Transverse colon (tissue), 4 donors: ENCODE results near the gene NACA2. TPM values are rescaled to one million over a fixed set of nuclear protein-coding genes. Genes with fewer than 3 reads are reported as not detected.

Source experiments
- DNase-seq: peaks from one replicate; pipeline ENCODE4 v3.0.0-alpha.2; 2019
- H3K27ac ChIP-seq, 4 donors: fragments of 200-600 bp; sonication (generic); 2 replicates each; pipeline ENCODE4 v1.5.1; 2016 to 2018; ENCODE audit warnings: inconsistent platforms in 4 of 4
- H3K27me3 ChIP-seq: fragments of 200-600 bp; sonication (generic); 2 replicates; pipeline ENCODE4 v1.5.1; 2017; ENCODE audit warnings: inconsistent platforms
- H3K36me3 ChIP-seq, 4 donors: fragments of 200-600 bp; sonication (generic); 2 replicates each; pipeline ENCODE4 v1.5.1; 2017 to 2019; ENCODE audit warnings: inconsistent platforms in 4 of 4
- H3K4me1 ChIP-seq, 4 donors: fragments of 200-600 bp; sonication (generic); 2 replicates each; pipeline ENCODE4 v1.5.1; 2017 to 2020; ENCODE audit warnings: inconsistent platforms in 4 of 4
- H3K4me3 ChIP-seq, 4 donors: fragments of 200-600 bp; sonication (generic); 1 replicate in 1 of 4; 2 replicates in 3 of 4; pipeline versions ENCODE4 v1.5.1 to v1.6.1; 2017 to 2019; ENCODE audit warnings: inconsistent platforms in 4 of 4
- H3K9me3 ChIP-seq, 2 donors: fragments of 200-600 bp; sonication (generic); 2 replicates each; pipeline ENCODE4 v1.5.1; 2017 to 2019; ENCODE audit warnings: inconsistent platforms in 2 of 2
- EP300 ChIP-seq: sonication (generic); formaldehyde crosslinking; IDR thresholded peaks from one replicate; pipeline ENCODE4 v1.6.1; 2017; ENCODE audit warnings: antibody characterized with exemption, low read depth
- POLR2A ChIP-seq: fragments of 450-650 bp; IDR thresholded peaks from one replicate; pipeline ENCODE4 v1.6.1; 2016; ENCODE audit warnings: antibody characterized with exemption, mild to moderate bottlenecking, moderate library complexity
- POLR2AphosphoS5 ChIP-seq, 3 donors: sonication (generic); formaldehyde crosslinking; IDR thresholded peaks; one replicate each; pipeline ENCODE4 v1.6.1; 2016; ENCODE audit warnings: antibody characterized with exemption in 3 of 3
- WGBS, 2 donors: methylation state at CpG; one replicate each; pipeline ENCODE4 v1.1.5; 2018; ENCODE audit warnings: low coverage in 1 of 2; 5-methylcytosine and 5-hydroxymethylcytosine counted together
- in situ Hi-C, 4 donors: fragments of 200-750 bp; cut with MboI; loops; one replicate each; pipeline versions ENCODE4 v1.15.0 to v1.15.1; 2017; ENCODE audit warnings: low sequenced_read_pairs in 3 of 4, low pct_ligation_motif_present in 1 of 4, low pct_unique_long_range_greater_than_20kb in 1 of 4
- intact Hi-C: fragments of 100-400 bp; cut with DNase I; formaldehyde crosslinking; loops from one replicate; pipeline ENCODE4 v1.15.1; 2023; ENCODE audit warnings: low total_unique reads
- total RNA-seq, 4 donors: library from RNA; depleted of rRNA; stranded (reverse); fragments of >200 nt; gene quantifications; one replicate each; pipeline ENCODE4 v1.1.0, GENCODE V29; 2016
- TF ChIP-seq, protein P1 (sequence below), 5 experiments: fragments of 200-600 bp in 3 of 5; fragments of 450-650 bp in 2 of 5; sonication (generic) in 3 of 5; IDR thresholded peaks; 1 replicate in 2 of 5; 2 replicates in 3 of 5; pipeline ENCODE4 v1.5.1; 2016 to 2017; ENCODE audit warnings: antibody characterized with exemption in 5 of 5, inconsistent platforms in 3 of 5, mild to moderate bottlenecking in 2 of 5, moderate library complexity in 1 of 5

NACA2 gene
- total RNA-seq, 4 donors from 2014 or later, result not detected

GRCh38 chr17:61618950-61619349 is 27.9 kb upstream of the NACA2 start:
- Histone ChIP-seq H3K4me3 (no peak overlapping the region), H3K27me3 (no peaks in the 10 kb centered on the region), H3K4me1 (no peaks in the 10 kb centered on the region), H3K27ac (no peak overlapping the region), H3K9me3 (peaks cover 9 to 12% of the 10 kb centered on the region in 2 donors), H3K36me3 (no peaks in the 10 kb centered on the region)
- in situ Hi-C loops, result no loop called here
- intact Hi-C loops, result loop anchor here (10.0 kb wide), 2 partner anchors 476 to 1944 kb away; no protein-coding TSS in a partner anchor
- no peak for DNase-seq
- WGBS, 2 donors, result 60 to 86% methylated on average over 1 of the region's 1 CpG
- TF ChIP-seq EP300 (no peak), POLR2AphosphoS5 (IDR thresholded peaks at IDR 0.05) (no peak), POLR2A (no peak)
- TF ChIP-seq, protein P1, sequence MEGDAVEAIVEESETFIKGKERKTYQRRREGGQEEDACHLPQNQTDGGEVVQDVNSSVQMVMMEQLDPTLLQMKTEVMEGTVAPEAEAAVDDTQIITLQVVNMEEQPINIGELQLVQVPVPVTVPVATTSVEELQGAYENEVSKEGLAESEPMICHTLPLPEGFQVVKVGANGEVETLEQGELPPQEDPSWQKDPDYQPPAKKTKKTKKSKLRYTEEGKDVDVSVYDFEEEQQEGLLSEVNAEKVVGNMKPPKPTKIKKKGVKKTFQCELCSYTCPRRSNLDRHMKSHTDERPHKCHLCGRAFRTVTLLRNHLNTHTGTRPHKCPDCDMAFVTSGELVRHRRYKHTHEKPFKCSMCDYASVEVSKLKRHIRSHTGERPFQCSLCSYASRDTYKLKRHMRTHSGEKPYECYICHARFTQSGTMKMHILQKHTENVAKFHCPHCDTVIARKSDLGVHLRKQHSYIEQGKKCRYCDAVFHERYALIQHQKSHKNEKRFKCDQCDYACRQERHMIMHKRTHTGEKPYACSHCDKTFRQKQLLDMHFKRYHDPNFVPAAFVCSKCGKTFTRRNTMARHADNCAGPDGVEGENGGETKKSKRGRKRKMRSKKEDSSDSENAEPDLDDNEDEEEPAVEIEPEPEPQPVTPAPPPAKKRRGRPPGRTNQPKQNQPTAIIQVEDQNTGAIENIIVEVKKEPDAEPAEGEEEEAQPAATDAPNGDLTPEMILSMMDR (IDR thresholded peaks at IDR 0.05), result no peak

DNA sequence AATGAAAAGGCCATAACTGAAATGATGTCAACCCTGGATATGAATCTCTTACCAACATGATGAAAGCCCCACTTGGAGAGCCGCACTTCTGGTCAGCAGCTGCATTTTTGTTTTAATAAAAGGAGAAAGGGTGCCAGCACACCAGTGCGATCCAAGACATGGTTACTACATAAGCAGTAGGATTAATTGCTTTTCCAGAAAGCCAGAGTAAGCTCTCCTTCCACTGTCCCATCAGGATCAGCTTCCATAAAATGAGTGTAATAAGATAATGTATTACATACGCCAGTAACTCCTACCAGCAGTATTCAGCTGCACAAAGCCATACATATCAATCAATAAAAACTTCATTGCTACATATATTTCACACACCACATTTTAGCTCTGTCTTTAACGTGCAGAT is 26.3 kb upstream of the NACA2 start:
- intact Hi-C loops, result loop anchor here (10.0 kb wide), 2 partner anchors 477 to 1943 kb away; no protein-coding TSS in a partner anchor
- WGBS, 2 donors, result 43 to 64% methylated on average over 3 to 4 of the region's 4 CpGs
- H3K4me3 ChIP-seq, result no peak overlapping the region

GRCh38 chr17:61616783-61617182 is 25.8 kb upstream of the NACA2 start:
- TF ChIP-seq POLR2AphosphoS5 (IDR thresholded peaks at IDR 0.05) (no peak), EP300 (no peak), POLR2A (no peak)
- TF ChIP-seq, protein P1 (IDR thresholded peaks at IDR 0.05), result no peak
- H3K4me3 ChIP-seq, result no peak overlapping the region
- no peak for DNase-seq
- 13 to 74% methylated on average over 1 of the region's 1 CpG for whole genome bisulfite sequencing, 2 donors
- peaks cover 9 to 12% of the 10 kb centered on the region in 2 donors for H3K9me3 ChIP-seq
- no peaks in the 10 kb centered on the region for H3K27me3 ChIP-seq
- no peaks in the 10 kb centered on the region for H3K36me3 ChIP-seq
- no peaks in the 10 kb centered on the region for H3K4me1 ChIP-seq
- intact Hi-C loops, result loop anchor here (10.0 kb wide), 2 partner anchors 478 to 1942 kb away; no protein-coding TSS in a partner anchor
- in situ Hi-C loops, result no loop called here
- H3K27ac ChIP-seq, result no peak overlapping the region

More for the DNA sequence above, 26.3 kb upstream of the NACA2 start:
- Histone ChIP-seq H3K4me1 (no peaks in the 10 kb centered on the region), H3K27me3 (no peaks in the 10 kb centered on the region), H3K9me3 (peaks cover 9 to 12% of the 10 kb centered on the region in 2 donors), H3K36me3 (no peaks in the 10 kb centered on the region), H3K27ac (no peak overlapping the region)
- no peak for DNase-seq
- TF ChIP-seq POLR2AphosphoS5 (IDR thresholded peaks at IDR 0.05) (no peak), EP300 (no peak), POLR2A (no peak)
- TF ChIP-seq, protein P1 (IDR thresholded peaks at IDR 0.05), result no peak
- in situ Hi-C loops, result no loop called here

- intact Hi-C loops, result loop anchor here (10.0 kb wide), 2 partner anchors 481 to 1939 kb away; no protein-coding TSS in a partner anchor
- TF ChIP-seq POLR2AphosphoS5 (IDR thresholded peaks at IDR 0.05) (no peak), EP300 (no peak), POLR2A (no peak)
- TF ChIP-seq, protein P1 (IDR thresholded peaks at IDR 0.05), result no peak
- H3K36me3 ChIP-seq, result no peaks in the 10 kb centered on the region
- DNase-seq, result no peak
- no peaks in the 10 kb centered on the region for H3K4me1 ChIP-seq
- in situ Hi-C loops, result no loop called here
- peaks cover 4% of the 10 kb centered on the region in 2 donors for H3K9me3 ChIP-seq
- no peaks in the 10 kb centered on the region for H3K27me3 ChIP-seq
- H3K4me3 ChIP-seq, result no peak overlapping the region
- no peak overlapping the region for H3K27ac ChIP-seq
Observed at GRCh38 chr17:61614219-61614618, 23.2 kb upstream of the NACA2 start.
